Erythroblast (primary cell): Measurements from ENCODE around the gene RBBP5.

ENCODE experiments used
- DNase-seq, 2 experiments: peaks; one replicate each; lab custom pipeline; 2025; lab: John Stamatoyannopoulos, UW
- GATA1 ChIP-seq: IDR thresholded peaks from 2 replicates; pipeline ENCODE4 v1.6.1; 2011; ENCODE audit warnings: low read depth, mild to moderate bottlenecking, control low read depth, low read length, moderate library complexity
- POLR2A ChIP-seq: IDR thresholded peaks from 2 replicates; pipeline ENCODE4 v1.6.1; 2011; ENCODE audit warnings: mild to moderate bottlenecking, low read length

Gene RBBP5

DNA sequence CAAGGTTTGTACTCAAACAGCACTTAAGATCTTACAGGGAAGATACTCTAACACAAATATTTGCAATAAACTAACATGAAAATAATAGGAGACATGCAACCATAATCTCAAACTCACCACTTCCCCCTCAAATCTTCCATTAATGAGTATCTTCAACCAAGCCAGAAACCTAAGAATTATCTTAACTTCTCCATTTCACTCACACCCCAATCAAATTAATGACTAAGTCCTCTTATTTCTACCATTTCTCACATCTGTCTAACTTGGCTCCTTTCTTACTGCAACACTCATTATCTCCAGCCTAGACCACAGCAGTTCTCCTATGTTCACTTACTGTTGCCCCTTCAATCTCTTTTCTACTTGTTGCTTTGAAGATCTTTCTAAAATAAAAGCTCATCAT lies 10.4 kb downstream of the RBBP5 start:
- no peak for DNase-seq
- TF ChIP-seq GATA1 (no peak), POLR2A (no peak)

GRCh38 chr1:205109711-205110110 lies 12.1 kb downstream of the RBBP5 start:
- TF ChIP-seq POLR2A (no peak), GATA1 (no peak)
- no peak for DNase-seq

DNA sequence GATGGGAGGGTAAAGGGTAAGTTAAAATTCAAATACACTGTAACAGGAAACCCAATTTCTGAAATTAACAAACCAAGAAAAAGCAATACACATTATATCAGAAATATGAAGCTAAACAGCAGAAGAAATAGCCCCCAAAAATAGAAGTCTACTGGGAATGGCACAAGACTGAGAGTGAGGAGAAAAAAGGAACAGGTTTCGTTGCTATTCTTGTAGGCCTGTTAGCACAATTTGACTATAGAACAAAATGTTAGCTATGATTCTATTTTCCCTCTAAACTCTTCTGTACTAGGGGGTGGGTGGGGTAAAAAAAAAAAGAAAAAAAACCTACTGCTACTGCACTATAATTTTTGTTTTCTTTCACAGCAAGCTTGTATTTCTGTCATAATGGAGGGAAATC lies 12.5 kb downstream of the RBBP5 start:
- TF ChIP-seq GATA1 (no peak), POLR2A (no peak)
- no peak for DNase-seq

DNA sequence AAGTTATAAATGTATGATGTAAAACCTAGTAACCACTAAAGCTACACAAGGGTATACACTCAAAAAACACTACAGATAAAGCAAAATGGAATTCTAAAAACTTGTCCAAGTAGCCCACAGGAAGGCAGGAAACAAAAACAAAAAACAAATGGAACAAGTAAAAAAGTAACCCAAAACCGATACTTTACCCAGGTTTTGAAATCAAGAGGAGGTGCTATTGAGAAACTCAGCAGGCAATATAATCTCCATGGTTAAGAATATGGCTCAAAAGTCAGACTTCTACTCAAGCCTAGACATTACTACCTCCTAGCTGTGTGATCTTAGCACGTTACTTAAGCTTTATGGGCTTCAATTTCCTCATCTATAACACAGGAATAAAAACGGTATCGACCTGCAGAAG lies 13.3 kb downstream of the RBBP5 start:
- TF ChIP-seq GATA1, result no peak
- no peak for TF ChIP-seq POLR2A
- peak in 1 of 2 experiments; percentile 20 for DNase-seq

DNA sequence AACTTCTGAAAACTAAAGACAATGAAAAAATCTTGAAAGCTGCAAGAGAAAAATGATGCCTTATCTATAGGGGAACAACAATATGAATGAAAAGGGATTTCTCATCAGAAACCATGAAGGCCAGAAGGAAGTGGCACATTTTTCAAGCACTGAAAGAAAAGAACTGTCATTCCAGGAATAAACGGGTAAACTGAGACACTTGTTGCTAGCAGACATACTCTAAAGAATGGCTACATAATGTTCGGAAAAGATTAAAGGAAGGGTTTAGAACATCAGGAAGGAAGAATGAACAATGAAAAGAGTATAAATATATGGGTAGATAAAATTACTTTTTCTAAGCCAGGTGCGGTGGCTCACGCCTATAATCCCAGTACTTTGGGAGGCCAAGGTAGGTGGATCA lies 14.5 kb downstream of the RBBP5 start:
- DNase-seq, result no peak
- TF ChIP-seq GATA1 (no peak), POLR2A (no peak)

- TF ChIP-seq POLR2A, result no peak
- TF ChIP-seq GATA1, result no peak
- DNase-seq, result no peak
These were observed 19.4 kb downstream of the RBBP5 start for GRCh38 chr1:205102404-205102803.

DNA sequence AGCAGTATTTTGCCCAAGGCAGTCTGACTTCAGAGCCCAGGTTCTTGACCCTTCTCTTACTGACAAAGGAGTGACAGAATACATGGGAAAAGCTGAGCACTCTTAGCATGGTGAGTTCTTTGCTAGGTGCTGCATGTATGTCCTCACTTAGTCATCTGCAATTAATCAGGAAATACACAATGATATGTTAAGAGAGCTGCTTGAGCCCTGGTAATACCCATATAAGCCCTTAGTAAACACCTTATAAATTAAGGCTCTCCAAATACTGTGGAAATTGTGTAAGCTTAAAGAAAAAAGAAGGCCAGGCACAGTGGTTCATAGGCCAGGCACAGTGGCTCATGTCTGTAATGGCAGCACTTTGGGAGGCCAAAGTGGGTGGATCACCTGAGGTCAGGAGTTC lies 23.5 kb downstream of the RBBP5 start:
- DNase-seq, result no peak
- TF ChIP-seq POLR2A (no peak), GATA1 (no peak)

DNA sequence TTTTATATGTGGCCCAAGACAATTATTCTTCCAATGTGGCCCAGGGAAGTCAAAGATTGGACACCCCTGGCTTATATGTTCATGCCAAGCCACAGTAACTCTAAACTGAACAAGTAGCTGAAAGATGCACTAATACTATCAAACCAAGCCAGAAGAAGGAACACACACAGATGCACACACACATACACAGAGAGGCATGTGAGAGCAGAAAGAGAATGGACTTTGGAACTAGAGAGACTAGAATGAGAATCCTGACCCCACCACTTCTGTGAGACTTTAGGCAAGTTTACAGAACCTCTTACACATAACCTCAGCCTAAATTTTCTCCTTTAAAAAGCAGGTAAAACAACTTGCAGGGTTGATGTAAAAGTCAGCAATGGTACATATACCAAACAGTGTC lies 26.4 kb downstream of the RBBP5 start:
- TF ChIP-seq GATA1 (no peak), POLR2A (no peak)
- DNase-seq, result no peak

GRCh38 chr1:205091043-205091740 lies 30.6 kb downstream of the RBBP5 start:
- no peak for DNase-seq
- no peak for TF ChIP-seq GATA1
- no peak for TF ChIP-seq POLR2A

DNA sequence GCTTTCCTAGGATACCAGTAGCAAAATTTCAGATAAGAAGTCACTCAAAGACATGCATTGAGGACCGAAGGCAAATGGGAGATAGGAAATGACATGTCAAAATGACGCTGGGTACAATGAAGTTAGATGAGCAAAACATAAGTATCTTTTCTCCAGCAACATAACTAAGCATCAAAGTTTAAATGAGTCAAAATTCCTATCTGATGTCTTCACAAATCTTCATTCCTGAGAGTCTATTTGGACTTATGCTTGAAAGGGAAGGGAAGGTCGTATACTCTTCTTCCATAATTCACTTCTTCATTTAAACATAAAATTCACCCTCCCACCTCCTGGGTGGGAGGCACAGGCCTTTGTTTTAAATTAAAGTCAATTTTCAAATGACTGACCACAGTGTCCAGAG lies 33.4 kb downstream of the RBBP5 start:
- TF ChIP-seq GATA1 (no peak), POLR2A (no peak)
- DNase-seq, result no peak

DNA sequence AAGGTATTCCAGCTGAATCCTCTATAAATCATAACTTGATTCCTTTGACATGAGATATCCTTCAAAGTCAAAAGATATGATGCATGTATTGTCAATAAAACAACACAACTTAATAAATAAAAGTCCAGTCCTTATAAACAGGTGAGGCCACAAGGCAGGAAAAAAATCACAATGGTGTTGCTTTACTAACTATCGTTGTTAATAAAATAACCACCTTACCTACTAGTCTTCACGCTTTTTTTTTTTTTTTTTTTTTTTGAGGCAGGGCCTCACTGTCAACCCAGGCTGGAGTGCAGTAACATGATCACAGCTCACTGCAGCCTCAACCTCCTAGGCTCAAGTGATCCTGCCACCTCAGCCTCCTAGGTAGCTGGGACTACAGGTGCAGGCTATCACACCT lies 37.4 kb downstream of the RBBP5 start, which contains the start of gene TMEM81:
TMEM81 (minus strand) TSS at position 101 of the 400 bp plus-strand sequence. CDS start 140 bp downstream, outside the sequence.
- no peak for DNase-seq
- no peak for TF ChIP-seq POLR2A
- no peak for TF ChIP-seq GATA1

GRCh38 chr1:205082431-205082830 lies 39.3 kb downstream of the RBBP5 start:
- TF ChIP-seq GATA1, result no peak
- TF ChIP-seq POLR2A, result no peak
- no peak for DNase-seq

GRCh38 chr1:205077934-205078311 lies 43.9 kb downstream of the RBBP5 start:
- no peak for TF ChIP-seq GATA1
- TF ChIP-seq POLR2A, result no peak

GRCh38 chr1:205077158-205077933 lies 44.4 kb downstream of the RBBP5 start:
- TF ChIP-seq POLR2A, result no peak
- TF ChIP-seq GATA1, result no peak
- DNase-seq, result no peak

More at GRCh38 chr1:205077934-205078311, 43.9 kb downstream of the RBBP5 start:
- DNase-seq, result no peak
